ENCODE measurements around the gene SLPI.

The SLPI gene

GRCh38 chr20:45246109-45246508 is 8.3 kb downstream of the SLPI start:
- Histone ChIP-seq H3K36me3 (ENCODE audit: insufficient read depth, low read length) (no peaks in the 10 kb centered on the region), H3K9ac (ENCODE audit: low read depth, low read length) (no peak overlapping the region), H3K9me3 (ENCODE audit: insufficient read depth, low read length, severe bottlenecking) (no peaks in the 10 kb centered on the region), H3K27me3 (ENCODE audit: insufficient read depth, low read length, poor library complexity) (peaks cover 35% of the 10 kb centered on the region), H3K27ac (ENCODE audit: low read length) (no peak overlapping the region), H3K4me2 (ENCODE audit: insufficient read depth, low read length) (no peak overlapping the region), H2AFZ (ENCODE audit: low read depth, low read length) (no peak overlapping the region), H3K4me1 (ENCODE audit: insufficient read depth, low read length) (no peaks in the 10 kb centered on the region), H3K79me2 (ENCODE audit: insufficient read depth, low read length) (no peaks in the 10 kb centered on the region), H4K20me1 (ENCODE audit: insufficient read depth, low read length) (no peaks in the 10 kb centered on the region), H3K4me3 (ENCODE audit: low read depth in 1 of 2, low read length in 2 of 2) (no peak overlapping the region)
- TF ChIP-seq CTCF (IDR thresholded peaks at IDR 0.05; ENCODE audit: borderline replicate concordance, extremely low read depth, low read length, poor library complexity, severe bottlenecking) (no peak), EZH2 (IDR thresholded peaks at IDR 0.05; ENCODE audit: borderline replicate concordance, low read depth, low read length, severe bottlenecking) (peak; percentile 38)
- DNase-seq, result no peak
- no peak for ATAC-seq (ENCODE audit: insufficient read depth, low read depth)

- no peak overlapping the region for H3K4me3 ChIP-seq (ENCODE audit: low read depth in 1 of 2, low read length in 2 of 2)
- no peak overlapping the region for H3K27ac ChIP-seq (ENCODE audit: low read length)
- no peaks in the 10 kb centered on the region for H3K4me1 ChIP-seq (ENCODE audit: insufficient read depth, low read length)
- no peak overlapping the region for H2AFZ ChIP-seq (ENCODE audit: low read depth, low read length)
- no peaks in the 10 kb centered on the region for H4K20me1 ChIP-seq (ENCODE audit: insufficient read depth, low read length)
- H3K4me2 ChIP-seq (ENCODE audit: insufficient read depth, low read length), result no peak overlapping the region
- no peaks in the 10 kb centered on the region for H3K9me3 ChIP-seq (ENCODE audit: insufficient read depth, low read length, severe bottlenecking)
- DNase-seq, result no peak
- TF ChIP-seq EZH2 (IDR thresholded peaks at IDR 0.05; ENCODE audit: borderline replicate concordance, low read depth, low read length, severe bottlenecking) (no peak), CTCF (IDR thresholded peaks at IDR 0.05; ENCODE audit: borderline replicate concordance, extremely low read depth, low read length, poor library complexity, severe bottlenecking) (no peak)
- no peak overlapping the region for H3K9ac ChIP-seq (ENCODE audit: low read depth, low read length)
- no peaks in the 10 kb centered on the region for H3K36me3 ChIP-seq (ENCODE audit: insufficient read depth, low read length)
- ATAC-seq (ENCODE audit: insufficient read depth, low read depth), result no peak
- peaks cover 14% of the 10 kb centered on the region for H3K27me3 ChIP-seq (ENCODE audit: insufficient read depth, low read length, poor library complexity)
- no peaks in the 10 kb centered on the region for H3K79me2 ChIP-seq (ENCODE audit: insufficient read depth, low read length)
These were observed 16.2 kb downstream of the SLPI start for GRCh38 chr20:45238139-45238538.

- ATAC-seq (ENCODE audit: insufficient read depth, low read depth), result no peak
- TF ChIP-seq EZH2 (IDR thresholded peaks at IDR 0.05; ENCODE audit: borderline replicate concordance, low read depth, low read length, severe bottlenecking) (no peak), CTCF (IDR thresholded peaks at IDR 0.05; ENCODE audit: borderline replicate concordance, extremely low read depth, low read length, poor library complexity, severe bottlenecking) (peak; percentile 64)
- Histone ChIP-seq H2AFZ (ENCODE audit: low read depth, low read length) (no peak overlapping the region), H3K27me3 (ENCODE audit: insufficient read depth, low read length, poor library complexity) (peaks cover 21% of the 10 kb centered on the region), H4K20me1 (ENCODE audit: insufficient read depth, low read length) (no peaks in the 10 kb centered on the region), H3K9ac (ENCODE audit: low read depth, low read length) (no peak overlapping the region), H3K79me2 (ENCODE audit: insufficient read depth, low read length) (no peaks in the 10 kb centered on the region), H3K36me3 (ENCODE audit: insufficient read depth, low read length) (no peaks in the 10 kb centered on the region), H3K4me2 (ENCODE audit: insufficient read depth, low read length) (no peak overlapping the region), H3K9me3 (ENCODE audit: insufficient read depth, low read length, severe bottlenecking) (no peaks in the 10 kb centered on the region), H3K4me1 (ENCODE audit: insufficient read depth, low read length) (no peaks in the 10 kb centered on the region), H3K27ac (ENCODE audit: low read length) (no peak overlapping the region), H3K4me3 (ENCODE audit: low read depth in 1 of 2, low read length in 2 of 2) (no peak overlapping the region)
- no peak for DNase-seq
These were observed 18.4 kb downstream of the SLPI start for GRCh38 chr20:45235995-45236394.

- DNase-seq (no peak), ATAC-seq (ENCODE audit: insufficient read depth, low read depth) (no peak)
- no peaks in the 10 kb centered on the region for H3K4me1 ChIP-seq (ENCODE audit: insufficient read depth, low read length)
- H2AFZ ChIP-seq (ENCODE audit: low read depth, low read length), result no peak overlapping the region
- no peak overlapping the region for H3K4me2 ChIP-seq (ENCODE audit: insufficient read depth, low read length)
- no peak overlapping the region for H3K4me3 ChIP-seq (ENCODE audit: low read depth in 1 of 2, low read length in 2 of 2)
- H4K20me1 ChIP-seq (ENCODE audit: insufficient read depth, low read length), result no peaks in the 10 kb centered on the region
- H3K9ac ChIP-seq (ENCODE audit: low read depth, low read length), result no peak overlapping the region
- H3K79me2 ChIP-seq (ENCODE audit: insufficient read depth, low read length), result no peaks in the 10 kb centered on the region
- H3K9me3 ChIP-seq (ENCODE audit: insufficient read depth, low read length, severe bottlenecking), result no peaks in the 10 kb centered on the region
- H3K27ac ChIP-seq (ENCODE audit: low read length), result no peak overlapping the region
- H3K27me3 ChIP-seq (ENCODE audit: insufficient read depth, low read length, poor library complexity), result peaks cover 16% of the 10 kb centered on the region
- no peak for TF ChIP-seq CTCF (IDR thresholded peaks at IDR 0.05; ENCODE audit: borderline replicate concordance, extremely low read depth, low read length, poor library complexity, severe bottlenecking)
- TF ChIP-seq EZH2 (IDR thresholded peaks at IDR 0.05; ENCODE audit: borderline replicate concordance, low read depth, low read length, severe bottlenecking), result no peak
- H3K36me3 ChIP-seq (ENCODE audit: insufficient read depth, low read length), result no peaks in the 10 kb centered on the region
These were observed 23.7 kb downstream of the SLPI start for GRCh38 chr20:45230631-45231030.
